SU-DHL-6 (cell line): ENCODE results near the gene BLM.

Experiments used
- H2AFZ ChIP-seq: fragments of 200-600 bp; sonication (generic); 2 replicates; pipeline ENCODE4 v1.6.1; 2014; ENCODE audit warnings: low read depth, mild to moderate bottlenecking, moderate library complexity, mixed read lengths, antibody characterized with exemption, low read length; ENCODE audit not compliant: severe bottlenecking
- H3F3A ChIP-seq: fragments of 200-600 bp; shearing (Covaris generic); 2 replicates; pipeline ENCODE4 v1.6.0; 2016; ENCODE audit warnings: antibody characterized with exemption, mild to moderate bottlenecking; ENCODE audit not compliant: insufficient read depth
- H3K27ac ChIP-seq: fragments of 200-600 bp; sonication (generic); 2 replicates; pipeline ENCODE4 v1.5.1; 2016; ENCODE audit warnings: low read depth, mild to moderate bottlenecking, low read length, moderate library complexity, mixed read lengths
- H3K27me3 ChIP-seq: fragments of 200-600 bp; sonication (generic), shearing (Covaris generic); 2 replicates; pipeline ENCODE4 v1.6.0; 2014; ENCODE audit warnings: mild to moderate bottlenecking, low read length
- H3K36me3 ChIP-seq: fragments of 200-600 bp; sonication (generic); 2 replicates; pipeline ENCODE4 v1.6.1; 2014; ENCODE audit warnings: mild to moderate bottlenecking, low read length, mixed read lengths
- H3K4me2 ChIP-seq: fragments of 300-600, 200-600 bp; shearing (Covaris generic), sonication (generic); 2 replicates; pipeline ENCODE4 v1.6.0; 2014; ENCODE audit warnings: low read length, low read depth, mild to moderate bottlenecking; ENCODE audit not compliant: poor library complexity, severe bottlenecking
- H3K4me3 ChIP-seq: fragments of 200-600 bp; sonication (generic); 2 replicates; pipeline ENCODE4 v1.5.1; 2014; ENCODE audit warnings: antibody characterized with exemption, low read length, mild to moderate bottlenecking, mixed read lengths; ENCODE audit not compliant: insufficient read depth, poor library complexity, severe bottlenecking
- H3K79me2 ChIP-seq: fragments of 200-600 bp; sonication (generic); 2 replicates; pipeline ENCODE4 v1.6.1; 2014; ENCODE audit warnings: mild to moderate bottlenecking, low read length, moderate library complexity; ENCODE audit not compliant: insufficient read depth
- H3K9ac ChIP-seq: fragments of 200-600 bp; sonication (generic); 2 replicates; pipeline ENCODE4 v1.7.0; 2014; ENCODE audit warnings: mild to moderate bottlenecking, low read length
- H3K9me2 ChIP-seq: fragments of 200-600 bp; sonication (generic); replicated peaks from 2 replicates; pipeline ENCODE4 v1.6.1; 2014; ENCODE audit warnings: low read length; ENCODE audit not compliant: insufficient read depth
- H3K9me3 ChIP-seq: fragments of 200-600 bp; sonication (generic); 2 replicates; pipeline ENCODE4 v1.6.1; 2014; ENCODE audit warnings: low read length, mixed read lengths; ENCODE audit not compliant: insufficient read depth
- H4K20me1 ChIP-seq: fragments of 200-600 bp; sonication (generic); 2 replicates; pipeline ENCODE4 v1.6.1; 2014; ENCODE audit warnings: low read depth, mild to moderate bottlenecking, antibody characterized with exemption, low read length, moderate library complexity, mixed read lengths
- EZH2phosphoT487 ChIP-seq: fragments of 200-600 bp; sonication (generic), shearing (Covaris generic); conservative IDR thresholded peaks from 2 replicates; pipeline ENCODE4 v1.6.1; 2018; ENCODE audit warnings: mild to moderate bottlenecking, antibody characterized with exemption, low read length, moderate library complexity, mixed read lengths
- TF ChIP-seq, protein P1 (sequence below): fragments of 200-600 bp; sonication (generic); IDR thresholded peaks from one replicate; pipeline ENCODE4 v1.5.1; 2017; ENCODE audit warnings: antibody characterized with exemption, mild to moderate bottlenecking, low read length, moderate library complexity; ENCODE audit not compliant: insufficient read depth, poor library complexity, severe bottlenecking

The BLM gene

DNA sequence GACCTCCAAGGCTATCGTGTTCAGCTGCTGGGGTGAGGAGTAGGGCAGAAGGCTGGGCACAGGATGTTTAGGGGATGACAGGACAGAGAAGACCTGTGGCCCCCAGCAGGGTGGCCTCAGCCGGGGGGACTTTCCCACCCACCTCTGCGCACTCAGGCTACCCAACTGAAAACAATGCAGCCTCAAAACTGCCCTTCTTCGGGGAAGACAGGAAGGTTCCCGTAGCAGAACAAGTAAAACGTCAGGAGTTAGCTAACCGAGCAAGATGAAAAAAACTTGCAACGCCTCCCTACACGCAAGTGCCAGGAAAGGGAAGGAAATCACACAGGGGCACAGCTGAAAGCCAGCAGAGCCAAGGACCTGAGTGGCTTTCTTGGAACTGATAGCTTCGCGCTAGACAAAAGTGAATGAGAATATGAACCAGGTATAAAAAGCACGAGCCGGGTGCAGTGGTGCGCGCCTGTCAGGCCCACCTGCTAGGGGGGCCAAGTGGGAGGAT, 112.8 kb downstream of the BLM start:
- TF ChIP-seq, protein P1, sequence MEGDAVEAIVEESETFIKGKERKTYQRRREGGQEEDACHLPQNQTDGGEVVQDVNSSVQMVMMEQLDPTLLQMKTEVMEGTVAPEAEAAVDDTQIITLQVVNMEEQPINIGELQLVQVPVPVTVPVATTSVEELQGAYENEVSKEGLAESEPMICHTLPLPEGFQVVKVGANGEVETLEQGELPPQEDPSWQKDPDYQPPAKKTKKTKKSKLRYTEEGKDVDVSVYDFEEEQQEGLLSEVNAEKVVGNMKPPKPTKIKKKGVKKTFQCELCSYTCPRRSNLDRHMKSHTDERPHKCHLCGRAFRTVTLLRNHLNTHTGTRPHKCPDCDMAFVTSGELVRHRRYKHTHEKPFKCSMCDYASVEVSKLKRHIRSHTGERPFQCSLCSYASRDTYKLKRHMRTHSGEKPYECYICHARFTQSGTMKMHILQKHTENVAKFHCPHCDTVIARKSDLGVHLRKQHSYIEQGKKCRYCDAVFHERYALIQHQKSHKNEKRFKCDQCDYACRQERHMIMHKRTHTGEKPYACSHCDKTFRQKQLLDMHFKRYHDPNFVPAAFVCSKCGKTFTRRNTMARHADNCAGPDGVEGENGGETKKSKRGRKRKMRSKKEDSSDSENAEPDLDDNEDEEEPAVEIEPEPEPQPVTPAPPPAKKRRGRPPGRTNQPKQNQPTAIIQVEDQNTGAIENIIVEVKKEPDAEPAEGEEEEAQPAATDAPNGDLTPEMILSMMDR = no peak
- no peak for TF ChIP-seq EZH2phosphoT487
- no peak overlapping the region for H3K4me3 ChIP-seq
- H3K9ac ChIP-seq = no peak overlapping the region
- no peaks in the 10 kb centered on the region for H3K9me2 ChIP-seq
- no peaks in the 10 kb centered on the region for H3F3A ChIP-seq
- no peak overlapping the region for H3K27ac ChIP-seq
- no peaks in the 10 kb centered on the region for H3K79me2 ChIP-seq
- H3K27me3 ChIP-seq = no peaks in the 10 kb centered on the region
- H2AFZ ChIP-seq = no peak overlapping the region
- no peak overlapping the region for H3K4me2 ChIP-seq
- no peaks in the 10 kb centered on the region for H3K36me3 ChIP-seq
- no peaks in the 10 kb centered on the region for H4K20me1 ChIP-seq
- no peaks in the 10 kb centered on the region for H3K9me3 ChIP-seq

DNA sequence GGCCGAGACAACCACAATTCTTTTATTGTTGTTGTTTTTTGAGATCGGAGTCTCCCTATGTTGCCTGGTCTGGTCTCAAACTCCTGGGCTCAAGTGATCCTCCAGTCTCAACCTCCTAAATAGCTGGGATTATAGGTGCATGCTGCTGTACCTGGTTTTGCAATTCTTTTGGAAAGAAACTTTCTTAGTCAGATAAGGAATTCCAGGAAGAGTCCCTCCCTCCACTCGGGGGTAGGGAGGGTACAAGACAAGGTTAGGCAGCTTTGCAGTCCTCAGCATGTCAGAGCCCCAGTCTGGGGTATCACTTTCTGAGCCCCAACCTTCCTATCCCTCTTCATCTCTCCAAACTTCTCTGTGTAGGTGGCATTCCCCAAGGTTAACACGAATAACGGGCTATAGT, 117.5 kb downstream of the BLM start:
- Histone ChIP-seq H3K4me2 (no peak overlapping the region), H2AFZ (no peak overlapping the region), H3K27ac (no peak overlapping the region), H3K9ac (no peak overlapping the region), H3F3A (no peaks in the 10 kb centered on the region), H3K9me2 (no peaks in the 10 kb centered on the region), H4K20me1 (no peaks in the 10 kb centered on the region), H3K36me3 (no peaks in the 10 kb centered on the region), H3K4me3 (no peak overlapping the region), H3K79me2 (no peaks in the 10 kb centered on the region), H3K9me3 (no peaks in the 10 kb centered on the region), H3K27me3 (no peaks in the 10 kb centered on the region)
- TF ChIP-seq, protein P1 = no peak
- no peak for TF ChIP-seq EZH2phosphoT487

DNA sequence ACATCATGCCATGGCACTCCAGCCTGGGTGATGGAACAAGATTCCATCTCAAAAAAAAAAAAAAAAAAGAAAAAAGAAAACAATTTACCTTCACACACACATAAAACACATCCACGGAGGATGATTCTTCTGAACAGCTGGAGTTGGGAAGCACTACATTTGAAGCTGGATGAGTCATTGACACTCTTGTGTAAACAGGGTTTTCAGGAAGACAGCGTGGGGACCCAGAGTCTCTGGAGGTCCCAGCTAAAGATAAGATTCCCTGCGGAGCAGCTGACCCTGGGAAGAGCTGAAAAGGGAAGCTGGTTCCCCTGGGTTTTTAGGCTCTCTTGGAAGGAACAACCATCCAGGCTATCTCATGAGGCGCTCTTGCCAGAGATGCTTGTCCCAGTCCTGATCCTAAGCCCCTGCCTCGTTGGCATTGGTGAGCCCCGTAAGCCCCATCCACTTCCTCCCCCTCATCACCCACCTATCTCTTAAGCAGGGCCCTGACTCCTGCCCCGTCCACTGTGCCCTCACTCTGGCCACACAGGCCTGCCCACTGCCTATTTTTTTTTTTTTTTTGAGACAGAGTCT, 119.2 kb downstream of the BLM start:
- TF ChIP-seq, protein P1 = no peak
- no peak for TF ChIP-seq EZH2phosphoT487
- no peak overlapping the region for H3K27ac ChIP-seq
- no peak overlapping the region for H2AFZ ChIP-seq

More for the DNA sequence above, 119.2 kb downstream of the BLM start:
- H3K9ac ChIP-seq = no peak overlapping the region
- H3K36me3 ChIP-seq = no peaks in the 10 kb centered on the region
- no peaks in the 10 kb centered on the region for H3K9me3 ChIP-seq
- no peaks in the 10 kb centered on the region for H4K20me1 ChIP-seq
- no peak overlapping the region for H3K4me2 ChIP-seq
- no peaks in the 10 kb centered on the region for H3F3A ChIP-seq
- no peaks in the 10 kb centered on the region for H3K27me3 ChIP-seq
- no peak overlapping the region for H3K4me3 ChIP-seq
- no peaks in the 10 kb centered on the region for H3K79me2 ChIP-seq
- no peaks in the 10 kb centered on the region for H3K9me2 ChIP-seq
